Germinal center (tissue), 1 donor: ENCODE measurements around the gene SCAPER.

Experiments used
- DNase-seq: peaks from one replicate; pipeline ENCODE4 v3.0.0; 2012; ENCODE audit warnings: mixed read lengths, low spot score

SCAPER gene

GRCh38 chr15:76426941-76427340, 478.2 kb downstream of the SCAPER start:
- no peak for DNase-seq

GRCh38 chr15:76418352-76419140, 486.6 kb downstream of the SCAPER start:
- DNase-seq = no peak

GRCh38 chr15:76401285-76401684, 503.9 kb downstream of the SCAPER start:
- DNase-seq = no peak

GRCh38 chr15:76398317-76399104, 506.6 kb downstream of the SCAPER start:
- no peak for DNase-seq

DNA sequence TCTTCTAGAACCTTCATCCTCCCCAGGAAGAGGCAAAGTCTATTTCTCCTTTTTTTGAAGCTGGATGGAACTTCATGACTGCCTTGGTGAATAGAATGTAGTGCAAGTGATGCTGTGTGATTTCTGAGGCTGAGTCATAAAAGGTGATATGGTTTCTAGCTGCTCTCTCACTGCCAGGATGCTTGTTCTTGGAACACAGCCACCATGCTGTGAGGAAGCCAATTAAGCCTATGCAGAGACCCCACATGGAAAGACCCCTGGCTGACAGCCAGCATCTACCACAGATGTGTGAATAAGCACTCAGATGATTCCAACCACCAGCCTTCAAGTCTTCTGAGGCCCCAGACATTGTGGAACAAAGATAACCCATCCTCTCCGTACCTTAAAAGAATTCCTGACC, 511.5 kb downstream of the SCAPER start:
- no peak for DNase-seq

- DNase-seq = no peak
These were observed 513.3 kb downstream of the SCAPER start for GRCh38 chr15:76391847-76392246.

GRCh38 chr15:76391309-76391708, 513.8 kb downstream of the SCAPER start:
- no peak for DNase-seq

- no peak for DNase-seq
These were observed 514.6 kb downstream of the SCAPER start for GRCh38 chr15:76390571-76390970.

- no peak for DNase-seq
These were observed 518.2 kb downstream of the SCAPER start for GRCh38 chr15:76386926-76387325.

DNA sequence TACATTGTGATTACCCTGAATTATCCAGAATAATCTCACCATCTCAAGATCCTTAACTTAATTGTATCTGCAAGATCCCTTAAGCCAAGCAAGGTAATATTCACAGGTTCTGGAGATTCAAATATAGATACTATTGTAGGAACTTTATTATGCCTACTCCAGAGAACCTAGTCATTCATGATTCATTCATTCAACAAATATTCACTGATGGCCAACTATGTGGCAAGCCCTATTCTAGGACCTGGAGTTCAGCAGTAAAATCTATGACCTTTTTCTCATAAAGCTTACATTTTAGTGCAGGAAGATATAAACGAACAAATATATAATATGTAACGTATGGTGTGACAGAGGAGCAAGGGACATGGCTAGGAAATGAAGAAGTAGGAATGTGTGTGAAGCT, 519.0 kb downstream of the SCAPER start:
- DNase-seq = no peak

- DNase-seq = no peak
These were observed 520.7 kb downstream of the SCAPER start for GRCh38 chr15:76384409-76384808.

GRCh38 chr15:76382987-76383728, 522.0 kb downstream of the SCAPER start:
- DNase-seq = no peak

GRCh38 chr15:76381366-76381765, 523.8 kb downstream of the SCAPER start:
- DNase-seq = no peak

- no peak for DNase-seq
These were observed 524.9 kb downstream of the SCAPER start for GRCh38 chr15:76380249-76380648.

GRCh38 chr15:76378691-76379090, 526.4 kb downstream of the SCAPER start:
- no peak for DNase-seq

DNA sequence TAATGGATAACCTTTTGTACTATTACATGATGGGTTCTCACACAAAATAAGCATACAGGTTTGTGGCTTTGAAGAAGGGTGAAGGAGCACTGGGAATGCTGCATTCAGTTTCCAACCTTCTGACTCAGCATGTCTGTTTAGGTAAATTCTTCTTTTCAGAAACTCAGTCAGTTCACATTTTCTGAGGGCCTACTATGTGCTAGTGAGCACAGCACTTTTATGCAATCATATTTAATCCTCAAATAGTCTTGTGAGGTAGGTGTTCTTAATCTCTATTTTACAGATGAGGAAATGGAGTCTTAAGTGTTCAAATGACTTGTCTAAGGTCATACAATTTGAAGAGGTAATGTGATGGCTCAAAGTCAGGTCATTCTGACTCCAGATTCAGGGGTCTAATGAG, 527.4 kb downstream of the SCAPER start:
- no peak for DNase-seq

- no peak for DNase-seq
These were observed 527.9 kb downstream of the SCAPER start for GRCh38 chr15:76377217-76377616.

DNA sequence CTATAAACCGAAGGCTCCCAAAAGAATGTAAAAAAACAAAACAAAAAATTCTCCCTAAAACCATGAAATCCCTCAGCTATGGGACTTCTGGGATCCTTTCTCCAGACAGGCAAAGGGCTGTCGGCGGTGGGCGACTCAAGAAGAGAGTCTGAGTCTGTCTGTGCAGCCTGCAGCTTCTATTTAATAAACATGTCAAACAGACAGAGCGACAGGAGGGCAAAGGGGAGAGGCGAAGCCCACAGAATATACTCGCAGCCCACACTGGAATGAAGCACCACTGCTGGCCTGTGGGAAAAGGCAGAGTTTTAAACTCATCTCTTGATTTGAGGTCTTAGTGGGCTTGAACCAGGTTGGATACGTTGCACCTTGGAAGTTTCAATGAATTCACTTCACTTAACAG, 528.3 kb downstream of the SCAPER start:
- DNase-seq = no peak

GRCh38 chr15:76376029-76376428, 529.1 kb downstream of the SCAPER start:
- DNase-seq = no peak

- DNase-seq = no peak
These were observed 537.0 kb downstream of the SCAPER start for GRCh38 chr15:76368122-76368621.

- DNase-seq = no peak
These were observed 538.4 kb downstream of the SCAPER start for GRCh38 chr15:76366714-76367113.

DNA sequence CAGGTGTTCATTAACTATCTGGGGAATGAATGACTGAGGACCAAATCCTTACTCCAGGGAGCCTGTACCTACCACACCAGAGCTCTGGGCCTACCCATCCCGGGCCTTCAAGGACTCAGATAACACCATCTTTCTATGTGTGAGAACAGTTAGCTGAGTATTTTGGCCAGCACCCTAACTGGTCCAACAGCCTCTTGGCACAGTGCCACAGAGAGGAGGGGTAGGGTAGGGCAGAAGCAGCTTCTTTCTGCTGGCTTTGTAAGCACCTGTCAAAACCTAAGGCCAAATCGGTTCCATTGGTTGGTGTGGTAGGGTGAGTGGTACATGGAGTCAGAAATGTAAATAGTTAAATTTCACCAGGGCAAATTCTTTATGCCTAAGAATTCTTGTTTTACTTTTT, 541.9 kb downstream of the SCAPER start:
- DNase-seq = no peak

DNA sequence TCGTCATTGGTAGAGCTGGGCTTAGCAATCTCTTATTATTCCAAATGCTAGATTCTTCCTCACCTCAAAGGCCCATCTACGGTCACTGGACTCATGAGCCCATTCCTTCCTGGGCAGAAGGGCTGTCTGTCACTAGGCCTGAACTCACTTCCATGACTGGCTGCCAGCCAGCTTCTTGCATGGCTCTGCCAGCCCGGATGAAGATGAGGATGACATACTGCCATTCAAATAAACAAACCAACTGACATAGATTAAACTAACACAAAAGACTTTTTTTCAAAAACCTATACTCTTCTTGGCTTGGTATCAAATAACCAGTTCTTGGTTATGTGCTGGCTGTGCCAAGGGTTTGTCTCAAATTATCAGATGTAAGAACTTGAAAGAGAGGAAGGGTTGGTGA, 544.7 kb downstream of the SCAPER start:
- no peak for DNase-seq
